Cerebellar cortex (tissue), 1 donor: ENCODE data around the gene DLL1.
"Not testable (repeated sequence)": the region's sequence is repeated elsewhere in the genome, so short reads cannot be mapped to it uniquely, and the experiment has no call there.

ENCODE experiments used
- DNase-seq: peaks from one replicate; pipeline ENCODE4 v3.0.0-alpha.2; 2015; ENCODE audit warnings: low spot score

DLL1 gene

DNA sequence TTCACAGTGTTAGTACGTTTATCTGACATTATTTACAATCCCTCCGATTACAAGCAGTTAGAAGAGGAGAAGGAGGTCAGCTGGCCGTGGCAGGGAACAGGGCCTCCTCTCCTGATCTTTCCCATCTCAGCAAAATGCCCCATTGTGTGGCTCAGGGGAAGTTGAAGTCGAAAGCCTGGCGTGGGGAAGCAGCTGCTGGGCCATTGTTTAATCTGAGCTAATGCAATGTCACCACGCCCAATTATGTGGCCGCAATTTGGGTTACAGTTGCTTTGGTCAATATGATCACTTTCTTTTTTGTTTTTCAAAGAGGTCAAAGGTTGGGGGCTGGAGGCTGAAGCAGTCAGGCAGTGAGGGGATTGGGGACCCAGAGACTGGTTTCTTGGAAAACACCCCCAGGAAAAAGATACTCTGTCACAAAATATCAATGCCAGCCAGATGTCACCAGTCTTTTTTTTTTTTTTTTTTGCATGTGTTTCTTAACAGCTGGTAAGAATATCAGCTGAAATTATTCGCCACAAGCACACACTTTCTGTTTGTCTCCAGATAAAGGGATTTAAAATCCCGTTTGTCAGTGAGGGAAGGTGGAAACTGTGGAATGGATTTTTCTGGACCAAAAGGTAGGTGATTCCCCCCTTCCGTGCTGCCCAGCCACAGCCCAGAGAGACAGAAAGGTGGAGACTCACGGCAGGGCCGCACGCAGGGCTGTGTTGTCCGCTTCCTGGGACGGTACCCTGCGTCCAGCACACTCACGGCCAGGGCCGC, 24.6 kb downstream of the DLL1 start:
- no peak for DNase-seq

- peak; percentile 10 for DNase-seq
Observed at GRCh38 chr6:170265655-170266054, 25.2 kb downstream of the DLL1 start.

- not testable (repeated sequence) for DNase-seq
Observed at GRCh38 chr6:170264644-170265043, 26.2 kb downstream of the DLL1 start.

DNA sequence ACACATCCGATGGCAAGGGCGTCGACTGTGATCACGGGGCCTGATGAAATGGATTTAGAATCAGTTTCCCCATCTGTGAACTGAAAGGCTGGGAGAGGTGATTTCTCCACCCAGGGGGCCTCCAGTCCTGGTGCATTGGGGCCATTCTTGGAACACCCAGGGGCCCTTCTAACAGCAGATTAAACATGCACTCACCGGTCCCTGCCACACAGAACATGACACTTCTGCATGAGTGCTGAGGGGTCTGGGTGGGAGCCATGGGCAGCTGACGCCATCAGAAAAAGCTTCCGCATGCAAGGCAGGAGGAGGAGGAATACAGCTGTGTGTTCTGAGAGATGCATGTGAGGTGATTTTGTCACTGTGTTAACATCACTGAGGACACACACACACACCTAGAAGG, 26.8 kb downstream of the DLL1 start:
- no peak for DNase-seq

- no peak for DNase-seq
Observed at GRCh38 chr6:170263410-170263809, 27.5 kb downstream of the DLL1 start.

DNA sequence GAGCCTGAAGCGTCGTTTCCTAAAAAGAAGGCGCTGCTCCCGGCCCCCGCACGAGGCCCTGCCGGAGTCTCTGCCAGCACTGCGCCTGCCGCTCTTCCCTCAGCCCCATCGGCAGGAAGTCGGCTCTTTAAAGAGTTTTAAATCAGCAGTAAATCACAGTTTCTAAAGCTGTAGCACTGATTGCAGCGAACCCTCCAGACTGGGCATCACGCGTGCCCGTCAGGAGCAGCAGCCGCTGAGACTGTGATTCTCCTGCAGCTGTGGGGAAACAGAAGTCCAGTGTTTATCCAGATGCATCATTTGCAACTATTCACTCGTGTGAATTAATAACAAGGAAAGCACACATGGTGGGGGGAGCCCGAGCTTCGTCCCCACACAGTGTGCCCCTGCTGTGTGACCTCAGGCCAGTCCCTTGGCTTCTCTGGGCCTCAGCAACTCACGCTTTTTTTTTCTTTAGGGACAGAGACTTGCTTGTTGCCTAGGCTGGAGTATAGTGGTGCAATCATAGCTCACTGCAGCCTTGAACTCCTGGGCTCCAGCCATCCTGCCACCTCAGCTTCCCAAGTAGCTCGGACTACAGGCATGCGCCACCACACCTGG, 28.3 kb downstream of the DLL1 start:
- no peak for DNase-seq

DNA sequence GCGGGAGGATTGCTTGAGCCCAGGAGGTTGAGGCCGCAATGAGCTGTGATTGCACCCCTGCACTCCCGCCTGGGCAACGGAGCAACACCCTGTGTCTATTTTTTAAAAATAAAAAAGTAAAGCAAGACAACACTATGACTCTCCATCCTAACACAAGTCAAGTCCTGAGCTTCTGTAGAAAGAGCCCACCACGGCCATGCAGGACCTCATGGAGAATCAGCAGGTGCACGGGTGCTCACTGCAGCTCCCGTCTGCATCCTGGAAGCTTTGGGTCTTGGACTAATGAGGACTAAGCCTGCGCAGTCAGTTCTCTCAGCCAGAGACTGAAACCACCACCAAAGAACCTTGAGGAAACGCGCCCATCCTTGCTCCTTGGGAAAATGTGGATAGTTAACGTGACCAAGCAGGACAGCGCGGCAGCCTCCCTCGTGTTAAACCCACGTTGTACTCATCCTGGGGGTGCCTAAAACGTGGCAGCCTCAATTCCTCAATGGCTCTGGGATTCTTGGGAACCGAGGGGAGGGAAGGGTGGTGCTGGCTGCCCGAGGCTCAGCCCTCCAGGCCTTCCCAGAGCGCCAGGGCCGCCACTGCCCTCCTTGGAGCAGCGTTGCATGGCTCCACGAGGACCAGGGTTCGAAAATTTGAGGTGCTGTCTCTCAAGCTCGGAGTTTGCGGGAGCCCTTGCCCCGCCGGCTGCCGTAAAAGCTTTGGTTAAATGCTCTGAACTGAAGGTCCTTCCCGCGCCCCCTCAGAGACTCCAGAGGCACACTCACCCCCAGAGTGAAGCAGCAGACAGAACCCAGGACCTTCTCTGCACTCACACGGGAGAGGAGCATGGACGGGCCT, 29.0 kb downstream of the DLL1 start:
- no peak for DNase-seq

- no peak for DNase-seq
Observed at GRCh38 chr6:170260686-170261085, 30.2 kb downstream of the DLL1 start.

DNA sequence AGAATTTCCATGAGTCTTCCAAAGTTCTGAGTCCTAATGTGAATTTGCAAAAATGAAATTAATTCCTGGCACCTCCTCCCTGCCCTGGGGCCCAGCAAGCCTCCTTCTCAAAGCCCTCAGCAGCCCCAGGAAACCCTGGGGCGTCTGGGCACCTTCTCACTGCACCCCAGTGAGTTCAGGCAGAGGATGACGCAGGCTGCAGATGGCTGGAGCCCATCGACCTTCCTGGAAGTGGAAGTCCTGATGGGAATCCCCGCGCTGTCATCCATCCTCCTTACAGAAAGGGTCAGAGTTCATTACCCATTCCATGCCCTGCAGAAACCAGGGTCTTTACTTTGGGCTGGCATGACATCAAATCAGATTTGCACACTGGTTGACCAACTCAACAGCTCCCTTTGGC, 31.6 kb downstream of the DLL1 start:
- no peak for DNase-seq

DNA sequence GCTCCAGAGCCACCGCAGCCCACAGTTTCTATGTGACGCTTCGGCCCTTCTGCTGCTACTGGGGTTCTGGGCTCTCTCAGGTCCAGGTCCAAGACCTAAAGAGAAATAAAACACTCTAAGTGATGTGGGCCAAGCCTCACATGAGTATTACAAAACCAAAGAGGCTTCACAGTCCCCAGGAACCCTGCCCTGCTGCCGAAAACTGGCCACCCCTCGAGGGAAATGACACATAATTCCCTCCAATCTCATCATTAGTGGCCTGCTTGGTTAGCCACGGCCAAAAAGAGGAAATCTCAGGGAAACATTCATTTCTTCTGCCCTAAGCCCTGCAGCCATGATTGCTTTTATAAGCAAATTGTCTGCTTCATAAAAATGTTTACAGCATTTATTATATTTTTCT, 32.5 kb downstream of the DLL1 start:
- no peak for DNase-seq

GRCh38 chr6:170257376-170257775, 33.5 kb downstream of the DLL1 start:
- no peak for DNase-seq

GRCh38 chr6:170256641-170257040, 34.2 kb downstream of the DLL1 start:
- no peak for DNase-seq

DNA sequence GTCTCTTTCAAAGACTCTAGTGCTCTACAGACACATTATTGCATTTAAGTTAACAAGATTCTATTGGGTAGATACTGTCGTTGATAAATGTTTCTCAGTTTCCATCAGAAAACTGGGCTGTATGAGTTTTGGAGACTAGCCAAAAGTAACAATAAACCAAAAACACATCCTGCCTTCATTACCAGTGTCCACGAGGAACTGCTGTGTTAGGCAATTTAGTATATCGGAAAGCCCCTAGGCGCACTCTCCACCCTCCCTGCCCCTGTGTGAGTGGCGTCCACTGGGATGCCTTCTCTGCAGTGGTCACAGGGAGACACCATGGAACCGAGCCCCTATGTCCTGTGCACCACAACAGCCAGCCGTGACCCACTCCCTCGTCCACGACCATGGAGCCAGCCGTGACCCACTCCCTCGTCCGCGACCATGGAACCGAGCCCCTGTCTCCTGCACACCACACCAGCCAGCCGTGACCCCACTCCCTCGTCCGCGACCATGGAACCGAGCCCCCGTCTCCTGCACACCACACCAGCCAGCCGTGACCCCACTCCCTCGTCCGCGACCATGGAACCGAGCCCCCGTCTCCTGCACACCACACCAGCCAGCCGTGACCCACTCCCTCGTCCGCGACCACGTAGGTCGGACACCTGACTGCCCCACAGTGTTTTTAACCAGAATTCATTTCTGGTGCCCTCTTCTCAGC, 35.3 kb downstream of the DLL1 start:
- no peak for DNase-seq

- DNase-seq: no peak
Observed at GRCh38 chr6:170254315-170255213, 36.3 kb downstream of the DLL1 start.

GRCh38 chr6:170253910-170254269, 37.0 kb downstream of the DLL1 start:
- DNase-seq: no peak

GRCh38 chr6:170253226-170253909, 37.5 kb downstream of the DLL1 start:
- DNase-seq: no peak

DNA sequence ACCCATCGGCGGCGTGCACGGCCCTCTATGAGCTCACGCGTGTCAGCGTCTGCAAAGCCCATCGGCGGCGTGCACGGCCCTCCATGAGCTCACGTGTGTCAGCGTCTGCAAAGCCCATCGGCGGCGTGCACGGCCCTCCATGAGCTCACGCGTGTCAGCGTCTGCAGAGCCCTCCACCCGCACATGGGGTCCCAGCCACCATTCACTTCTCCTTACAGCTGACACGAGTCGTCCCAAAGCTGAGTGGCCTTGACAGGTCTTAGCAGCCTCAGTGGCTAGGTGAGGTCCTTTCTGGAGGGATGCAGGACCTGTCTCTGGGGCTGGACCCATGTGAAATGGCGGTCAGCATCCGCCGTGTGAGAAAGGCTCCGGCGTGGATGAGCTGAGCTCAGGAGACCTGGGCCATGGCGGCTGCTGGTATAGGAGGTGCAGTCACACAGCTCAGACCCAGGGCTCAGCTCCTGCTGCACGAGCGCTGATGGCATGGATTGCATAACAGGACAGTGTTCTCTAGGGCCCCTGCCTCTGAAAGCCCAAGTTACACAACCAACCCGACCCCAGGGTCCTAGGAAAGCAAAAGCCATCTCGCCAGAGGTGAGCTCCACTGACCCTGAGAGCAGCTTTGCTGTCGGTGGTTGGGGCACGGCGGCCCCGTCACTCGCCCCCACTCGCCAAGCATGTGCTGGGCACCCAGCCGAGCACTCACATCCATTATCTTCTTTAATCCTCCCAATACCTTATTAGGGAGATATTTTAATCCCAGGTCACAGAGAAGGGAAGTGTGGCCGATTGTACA, 38.9 kb downstream of the DLL1 start:
- no peak for DNase-seq

GRCh38 chr6:170250981-170251775, 39.7 kb downstream of the DLL1 start:
- no peak for DNase-seq

GRCh38 chr6:170250455-170250854, 40.4 kb downstream of the DLL1 start:
- no peak for DNase-seq
